HepG2 (cell line): Measurements from ENCODE around the gene PYGB. TPM values are rescaled to one million over a fixed set of nuclear protein-coding genes. Genes with fewer than 3 reads are reported as not detected.

Source experiments
- AGO2 ChIP-seq: fragments of 200-400 bp; formaldehyde crosslinking; optimal IDR thresholded peaks from 2 replicates; pipeline ENCODE3; 2017; ENCODE audit warnings: mild to moderate bottlenecking, low read depth, low read length, moderate library complexity
- FUBP1 ChIP-seq: sonication (generic); formaldehyde crosslinking; IDR thresholded peaks from 2 replicates; pipeline ENCODE4 v1.5.1; 2020; ENCODE audit warnings: missing genetic modification reagents, mild to moderate bottlenecking, borderline replicate concordance
- HINFP ChIP-seq: sonication (generic); formaldehyde crosslinking; IDR thresholded peaks from 2 replicates; pipeline ENCODE4 v1.4.0; 2020; ENCODE audit warnings: low read depth, mild to moderate bottlenecking, missing genetic modification reagents
- JUN ChIP-seq: sonication (generic); formaldehyde crosslinking; IDR thresholded peaks from 2 replicates; pipeline ENCODE4 v1.4.0; 2020; ENCODE audit warnings: mild to moderate bottlenecking, missing genetic modification reagents
- PAX8 ChIP-seq: sonication (generic); formaldehyde crosslinking; IDR thresholded peaks from 2 replicates; pipeline ENCODE4 v1.8.0; 2022; ENCODE audit warnings: mild to moderate bottlenecking, missing genetic modification reagents, borderline replicate concordance
- RELA ChIP-seq: sonication (generic); formaldehyde crosslinking; IDR thresholded peaks from 2 replicates; pipeline ENCODE4 v1.4.0; 2020; ENCODE audit warnings: missing genetic modification reagents
- RFXAP ChIP-seq: sonication (generic); formaldehyde crosslinking; IDR thresholded peaks from 2 replicates; pipeline ENCODE4 v1.4.0; 2020; ENCODE audit warnings: missing genetic modification reagents, borderline replicate concordance
- SOX13 ChIP-seq, 3 experiments: fragments of 450-650 bp in 1 of 3; sonication (generic) in 1 of 3; formaldehyde crosslinking in 1 of 3; IDR thresholded peaks in 2 of 3; conservative IDR thresholded peaks in 1 of 3; 2 replicates each; pipeline versions ENCODE4 v1.5.0 to v1.6.1; 2016 to 2020; ENCODE audit warnings: antibody characterized with exemption in 1 of 3, mild to moderate bottlenecking in 1 of 3, missing compliant biosample characterization in 1 of 3, missing genetic modification reagents in 1 of 3, moderate library complexity in 1 of 3
- TERF1 ChIP-seq: sonication (generic); formaldehyde crosslinking; IDR thresholded peaks from 2 replicates; pipeline ENCODE4 v1.8.0; 2022; ENCODE audit warnings: mild to moderate bottlenecking, missing genetic modification reagents, moderate library complexity
- YEATS2 ChIP-seq: sonication (generic); formaldehyde crosslinking; IDR thresholded peaks from 2 replicates; pipeline ENCODE4 v1.4.0; 2020; ENCODE audit warnings: missing genetic modification reagents, borderline replicate concordance
- ZNF550 ChIP-seq: sonication (generic); formaldehyde crosslinking; IDR thresholded peaks from 2 replicates; pipeline ENCODE4 v1.4.0; 2020; ENCODE audit warnings: mild to moderate bottlenecking, missing genetic modification reagents, borderline replicate concordance
- ZNF660 ChIP-seq: sonication (generic); formaldehyde crosslinking; IDR thresholded peaks from 2 replicates; pipeline ENCODE4 v1.5.1; 2020; ENCODE audit warnings: mild to moderate bottlenecking, low read depth, missing genetic modification reagents, borderline replicate concordance
- ZNF761 ChIP-seq: sonication (generic); formaldehyde crosslinking; conservative IDR thresholded peaks from 2 replicates; pipeline ENCODE4 v1.4.0; 2020; ENCODE audit warnings: mild to moderate bottlenecking, missing genetic modification reagents
- polyA plus RNA-seq, 8 experiments: library from polyadenylated mRNA; depleted of rRNA in 3 of 8; stranded (reverse) in 7 of 8; unstranded in 1 of 8; fragments of >200 nt; fragmentation: Illumina TruSeq in 4 of 8; extraction: Trizol in 4 of 8; gene quantifications; 2 replicates each; pipeline versions ENCODE4 v1.2.1 to v1.2.3, GENCODE V29; 2011 to 2016; ENCODE audit warnings: low read depth in 4 of 8, missing spikeins in 1 of 8, mixed read lengths in 1 of 8; ENCODE audit not compliant: insufficient read depth in 1 of 8
- total RNA-seq, 5 experiments: library from RNA; depleted of rRNA; stranded (reverse); fragments of >200 nt; fragmentation: Illumina TruSeq; extraction: Trizol; gene quantifications; 2 replicates each; pipeline ENCODE4 v1.2.3, GENCODE V29; 2016; ENCODE audit warnings: low read depth in 1 of 5
- TF ChIP-seq, protein P1 (sequence below): sonication (generic); formaldehyde crosslinking; conservative IDR thresholded peaks from 2 replicates; pipeline ENCODE4 v1.8.1; 2023; ENCODE audit warnings: missing genetic modification reagents
- TF ChIP-seq, protein P2 (sequence below): sonication (generic); formaldehyde crosslinking; IDR thresholded peaks from 2 replicates; pipeline ENCODE4 v1.5.0; 2020; ENCODE audit warnings: mild to moderate bottlenecking, missing genetic modification reagents, borderline replicate concordance

The PYGB gene
- total and polyA plus RNA-seq, 2 of the 13 experiments (the other 11 are each of a cell fraction or from before 2014, with no cell fraction given): 24.2 to 86.3 TPM

GRCh38 chr20:25336561-25337422 lies 88.9 kb downstream of the PYGB start (continued):
- TF ChIP-seq ZNF550 (CRISPR knock-in tag): no peak
- TF ChIP-seq SOX13 (IDR thresholded peaks at IDR 0.05): no peak
- peak in 1 of 2 experiments; percentile 39; a peak in 1 of 4 replicates for TF ChIP-seq SOX13 (CRISPR knock-in tag; conservative IDR thresholded peaks at IDR 0.05 in 1 of 2, IDR thresholded peaks at IDR 0.05 in 1 of 2)
- TF ChIP-seq RELA: no peak
- TF ChIP-seq ZNF761: no peak
- no peak for TF ChIP-seq PAX8 (CRISPR knock-in tag)
- TF ChIP-seq, protein P1, sequence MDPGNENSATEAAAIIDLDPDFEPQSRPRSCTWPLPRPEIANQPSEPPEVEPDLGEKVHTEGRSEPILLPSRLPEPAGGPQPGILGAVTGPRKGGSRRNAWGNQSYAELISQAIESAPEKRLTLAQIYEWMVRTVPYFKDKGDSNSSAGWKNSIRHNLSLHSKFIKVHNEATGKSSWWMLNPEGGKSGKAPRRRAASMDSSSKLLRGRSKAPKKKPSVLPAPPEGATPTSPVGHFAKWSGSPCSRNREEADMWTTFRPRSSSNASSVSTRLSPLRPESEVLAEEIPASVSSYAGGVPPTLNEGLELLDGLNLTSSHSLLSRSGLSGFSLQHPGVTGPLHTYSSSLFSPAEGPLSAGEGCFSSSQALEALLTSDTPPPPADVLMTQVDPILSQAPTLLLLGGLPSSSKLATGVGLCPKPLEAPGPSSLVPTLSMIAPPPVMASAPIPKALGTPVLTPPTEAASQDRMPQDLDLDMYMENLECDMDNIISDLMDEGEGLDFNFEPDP: no peak
- no peak for TF ChIP-seq FUBP1 (CRISPR knock-in tag)
- TF ChIP-seq TERF1: no peak
- TF ChIP-seq, protein P2, sequence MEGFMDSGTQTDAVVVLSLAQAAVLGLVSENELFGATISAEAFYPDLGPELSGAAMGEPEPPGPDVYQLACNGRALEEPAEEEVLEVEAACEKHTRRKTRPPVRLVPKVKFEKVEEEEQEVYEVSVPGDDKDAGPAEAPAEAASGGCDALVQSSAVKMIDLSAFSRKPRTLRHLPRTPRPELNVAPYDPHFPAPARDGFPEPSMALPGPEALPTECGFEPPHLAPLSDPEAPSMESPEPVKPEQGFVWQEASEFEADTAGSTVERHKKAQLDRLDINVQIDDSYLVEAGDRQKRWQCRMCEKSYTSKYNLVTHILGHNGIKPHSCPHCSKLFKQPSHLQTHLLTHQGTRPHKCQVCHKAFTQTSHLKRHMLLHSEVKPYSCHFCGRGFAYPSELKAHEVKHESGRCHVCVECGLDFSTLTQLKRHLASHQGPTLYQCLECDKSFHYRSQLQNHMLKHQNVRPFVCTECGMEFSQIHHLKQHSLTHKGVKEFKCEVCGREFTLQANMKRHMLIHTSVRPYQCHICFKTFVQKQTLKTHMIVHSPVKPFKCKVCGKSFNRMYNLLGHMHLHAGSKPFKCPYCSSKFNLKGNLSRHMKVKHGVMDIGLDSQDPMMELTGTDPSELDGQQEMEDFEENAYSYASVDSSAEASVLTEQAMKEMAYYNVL (CRISPR knock-in tag): no peak
- no peak for TF ChIP-seq JUN
- TF ChIP-seq HINFP (CRISPR knock-in tag): no peak
- no peak; the same call in 1 of the 2 replicates for TF ChIP-seq RFXAP (CRISPR knock-in tag)
- no peak for TF ChIP-seq ZNF660 (CRISPR knock-in tag)
- TF ChIP-seq YEATS2: no peak
- peak; percentile 38 for TF ChIP-seq AGO2
